HG03571 (cell line): ENCODE measurements around the gene SNRNP70.

Experiments used
- ATAC-seq: cut with Tn5 transposase; IDR thresholded peaks from one replicate; pipeline ENCODE4 v1.9.1; 2021; ENCODE audit not compliant: unreplicated experiment

The SNRNP70 gene

DNA sequence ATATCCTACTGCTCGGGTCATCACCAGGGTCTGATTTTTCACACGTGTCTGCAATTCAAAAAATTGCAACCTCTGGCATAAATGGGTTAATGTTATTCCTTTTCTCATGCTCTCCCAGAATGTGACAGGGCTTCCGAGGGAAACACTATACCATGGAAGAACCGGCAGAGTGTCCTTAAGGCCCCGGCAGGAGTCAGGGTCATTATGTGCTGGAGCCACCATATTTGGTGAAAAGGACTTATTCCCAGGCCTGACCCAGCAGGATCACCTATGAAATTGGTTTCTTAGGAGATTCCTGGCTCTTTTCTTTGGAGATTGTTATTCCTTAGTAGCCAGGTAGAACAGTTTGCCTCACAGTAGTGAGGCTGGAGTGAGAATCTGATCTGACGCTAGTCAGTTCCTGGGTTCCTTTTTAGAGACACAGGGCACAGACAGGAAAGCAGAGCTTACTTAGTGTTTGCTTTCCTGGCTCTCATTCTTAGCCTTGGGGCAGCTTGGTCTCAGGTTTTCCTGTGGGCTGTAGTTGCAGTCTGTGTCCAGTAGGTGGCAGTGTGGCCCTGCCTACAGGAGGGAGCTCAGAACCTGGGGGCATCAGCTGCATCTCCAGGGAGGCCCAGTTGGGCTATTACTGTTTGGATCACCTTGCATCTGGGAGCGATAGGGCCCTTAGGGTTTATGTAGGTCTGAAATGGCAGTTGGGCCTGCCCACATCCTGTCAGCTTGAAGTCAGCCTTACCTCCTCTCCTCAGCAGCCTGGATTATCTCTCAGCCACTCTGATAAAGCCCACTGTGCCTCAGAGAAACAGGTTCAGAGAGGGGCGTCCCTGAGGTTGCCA, 12.4 kb downstream of the SNRNP70 start:
- ATAC-seq, result no peak

- no peak for ATAC-seq
These were observed 13.5 kb downstream of the SNRNP70 start for GRCh38 chr19:49098795-49099194.

DNA sequence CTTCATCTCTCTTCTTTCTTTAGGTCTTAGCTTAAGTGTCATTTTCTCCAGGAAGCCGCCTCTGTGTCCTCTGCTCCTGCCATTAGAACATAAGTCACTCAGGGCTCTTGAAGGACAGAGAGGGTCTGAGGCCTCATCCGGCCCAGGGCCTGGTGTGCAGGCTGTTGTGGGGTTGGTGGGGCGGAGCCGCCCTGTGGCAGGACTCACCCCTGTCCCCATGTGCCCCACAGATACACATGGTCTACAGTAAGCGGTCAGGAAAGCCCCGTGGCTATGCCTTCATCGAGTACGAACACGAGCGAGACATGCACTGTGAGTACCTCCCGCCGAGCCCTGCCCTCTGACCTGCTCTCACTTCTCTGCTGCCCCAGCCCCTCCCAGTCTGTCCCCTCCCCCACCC, 15.9 kb downstream of the SNRNP70 start:
- ATAC-seq, result no peak

DNA sequence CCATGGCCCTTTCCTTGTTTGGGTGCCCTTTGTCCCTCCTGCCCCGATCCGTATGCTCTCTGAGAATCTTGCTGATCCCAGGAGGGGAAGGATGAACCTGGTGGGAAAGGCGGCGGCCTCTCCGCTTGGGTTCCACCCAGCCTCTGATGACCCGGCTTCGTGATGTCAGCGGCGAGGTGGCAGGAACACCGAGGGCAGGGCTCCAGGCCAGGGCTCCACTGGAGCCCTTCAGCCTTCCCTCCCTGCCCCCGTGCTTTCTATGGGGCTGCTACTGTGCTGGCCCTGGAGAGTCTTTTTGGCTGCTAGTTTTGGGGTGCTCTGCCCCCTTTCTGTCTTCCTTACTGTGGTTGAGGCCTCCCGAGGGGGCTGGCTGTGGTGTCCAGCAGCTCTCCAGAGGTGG, 17.1 kb downstream of the SNRNP70 start:
- ATAC-seq, result no peak

DNA sequence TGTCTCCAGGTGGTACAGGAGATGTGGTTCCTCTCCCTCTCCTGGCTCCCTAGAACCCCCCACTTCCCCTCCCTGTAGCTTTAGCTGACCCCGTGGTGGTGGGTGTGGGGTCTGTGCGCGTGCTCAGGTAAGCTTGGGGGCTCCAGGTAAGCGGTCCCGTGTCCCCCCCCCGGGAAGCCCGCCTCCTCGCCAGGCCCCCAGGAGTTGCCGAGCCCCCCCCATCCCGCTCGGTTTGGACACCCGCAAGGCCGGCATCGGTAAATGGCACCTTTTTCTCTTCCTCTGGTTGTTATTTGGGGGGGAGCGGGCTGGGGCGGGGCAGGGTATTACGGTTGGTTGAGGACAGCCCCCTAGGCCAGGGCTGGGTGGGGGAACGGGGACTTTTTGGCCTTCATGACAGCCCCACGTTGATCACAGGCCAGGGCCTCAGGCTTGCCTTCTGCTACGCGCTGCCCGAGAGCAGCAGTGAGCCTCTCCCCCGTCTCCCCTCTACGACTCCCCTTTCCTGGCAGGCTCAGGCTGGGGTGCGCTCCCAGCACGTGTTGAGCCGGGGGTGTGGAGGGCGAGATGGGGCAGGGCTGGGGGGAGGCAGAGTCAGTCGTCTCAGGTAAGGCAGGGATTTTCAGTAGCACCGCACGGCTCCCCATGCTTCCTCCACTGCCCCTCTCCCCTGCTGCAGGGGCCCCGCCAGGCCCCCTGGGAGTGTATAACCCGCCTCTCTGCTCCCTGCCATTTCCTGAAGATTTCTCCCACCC, 18.3 kb downstream of the SNRNP70 start:
- ATAC-seq, result no peak

DNA sequence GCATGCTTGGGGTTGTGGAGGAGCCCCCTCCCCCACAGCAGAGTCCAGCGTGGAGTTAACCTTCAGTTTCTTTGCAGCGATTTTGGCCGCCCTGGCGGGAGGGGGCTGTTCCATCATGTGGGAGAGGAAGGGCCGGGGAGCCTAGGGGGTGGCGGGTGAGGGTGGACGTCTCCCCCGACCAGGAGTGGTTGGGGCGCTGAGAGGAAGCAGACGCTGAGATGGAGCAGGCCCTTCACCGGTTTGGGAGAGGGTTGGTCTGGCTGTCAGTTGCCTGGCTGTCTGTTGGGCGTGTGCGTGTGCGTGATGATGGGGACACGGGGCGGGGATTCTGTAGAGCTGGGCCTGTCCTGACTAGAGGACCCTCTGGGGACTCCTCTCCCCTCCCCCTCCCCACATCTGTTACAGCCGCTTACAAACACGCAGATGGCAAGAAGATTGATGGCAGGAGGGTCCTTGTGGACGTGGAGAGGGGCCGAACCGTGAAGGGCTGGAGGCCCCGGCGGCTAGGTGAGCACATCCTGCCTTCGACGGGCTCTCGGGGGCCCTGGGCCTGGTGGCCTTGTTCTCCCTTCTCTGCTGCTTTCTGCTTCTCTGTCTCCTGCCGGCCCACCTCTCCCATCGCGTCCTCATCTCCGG, 19.1 kb downstream of the SNRNP70 start:
- no peak for ATAC-seq

- ATAC-seq, result no peak
These were observed 21.4 kb downstream of the SNRNP70 start for GRCh38 chr19:49106648-49107135.

GRCh38 chr19:49107625-49108459, 22.6 kb downstream of the SNRNP70 start:
- no peak for ATAC-seq

GRCh38 chr19:49109051-49109450, 23.8 kb downstream of the SNRNP70 start:
- ATAC-seq, result no peak

- no peak for ATAC-seq
These were observed 24.4 kb downstream of the SNRNP70 start for GRCh38 chr19:49109569-49110233.

- no peak for ATAC-seq
These were observed 25.3 kb downstream of the SNRNP70 start for GRCh38 chr19:49110567-49110966.

- no peak for ATAC-seq
These were observed 26.2 kb downstream of the SNRNP70 start for GRCh38 chr19:49111218-49111998.

DNA sequence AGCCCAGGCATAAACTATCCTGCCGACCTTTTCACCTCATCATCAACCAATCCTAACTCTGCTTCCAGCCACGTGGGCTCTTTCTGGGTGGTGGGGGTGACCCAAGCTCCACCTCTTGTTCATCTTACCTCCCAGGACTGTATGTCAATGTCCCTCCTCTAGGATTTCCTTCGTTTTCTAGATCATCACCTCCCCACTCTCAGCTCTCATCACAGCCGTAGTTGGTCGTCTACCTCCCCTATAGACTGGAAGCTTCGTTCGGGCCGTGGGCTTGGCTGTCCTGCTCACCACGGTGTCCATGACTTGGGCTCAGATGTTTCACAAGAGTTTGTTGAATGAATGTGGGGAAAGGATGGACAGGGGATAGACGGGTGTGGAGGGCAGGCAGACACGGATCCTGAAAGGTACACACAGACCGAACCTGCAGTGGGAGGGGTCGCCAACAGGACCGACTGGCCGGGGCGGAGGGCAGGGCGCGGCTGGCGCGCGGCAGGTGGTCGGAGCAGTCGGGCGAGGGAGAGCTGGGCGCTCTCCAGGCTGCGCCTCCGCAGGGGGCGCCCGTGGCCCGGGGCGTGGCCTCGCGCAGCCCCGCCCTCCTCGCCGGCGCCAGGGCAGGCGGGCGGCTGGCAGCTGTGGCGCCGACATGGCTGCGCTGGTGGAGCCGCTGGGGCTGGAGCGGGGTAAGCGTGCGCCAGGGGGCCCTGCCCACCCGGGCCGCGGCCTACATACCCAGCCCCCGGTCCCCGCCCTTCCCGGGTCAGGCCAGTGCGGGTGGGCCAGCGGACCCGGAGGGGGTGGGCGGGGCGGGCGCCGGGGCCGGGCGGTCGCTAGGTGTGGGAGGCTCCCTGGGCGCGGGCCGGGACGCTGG, 28.7 kb downstream of the SNRNP70 start, which contains the start of gene LIN7B:
Gene LIN7B, plus strand, starts transcription at position 609 of the 868 bp plus-strand sequence. Its CDS starts 35 bp downstream, at position 644.
- ATAC-seq, result no peak

DNA sequence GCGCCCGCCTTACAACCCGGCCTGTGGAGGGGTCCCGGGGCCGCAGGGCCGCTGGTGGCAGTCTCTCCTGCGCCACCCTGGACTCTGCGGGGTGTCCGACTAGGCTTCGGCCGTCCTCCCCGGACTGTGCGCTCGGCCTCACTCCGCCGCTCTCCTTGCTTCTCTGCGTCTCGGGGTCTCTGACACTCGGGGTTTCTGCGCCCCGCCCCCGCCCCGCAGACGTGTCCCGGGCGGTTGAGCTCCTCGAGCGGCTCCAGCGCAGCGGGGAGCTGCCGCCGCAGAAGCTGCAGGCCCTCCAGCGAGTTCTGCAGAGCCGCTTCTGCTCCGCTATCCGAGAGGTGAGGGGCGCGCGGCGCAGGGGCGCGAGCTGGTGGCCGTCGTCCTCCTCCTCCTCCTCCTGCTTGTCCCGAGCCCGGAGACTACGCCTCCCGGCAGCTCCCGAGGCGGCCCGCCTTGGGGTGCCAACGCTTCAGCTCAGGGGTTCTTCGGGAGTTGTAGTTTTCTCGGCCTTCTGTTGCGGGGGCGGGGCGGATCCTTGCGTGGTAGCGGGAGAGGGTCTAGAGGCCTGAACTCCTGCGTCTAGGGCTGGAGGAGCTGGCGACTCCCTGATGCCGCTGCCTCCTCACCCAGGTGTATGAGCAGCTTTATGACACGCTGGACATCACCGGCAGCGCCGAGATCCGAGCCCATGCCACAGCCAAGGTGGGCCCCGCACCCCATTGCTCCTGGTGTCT, 29.5 kb downstream of the SNRNP70 start:
- no peak for ATAC-seq

GRCh38 chr19:49116544-49116943, 31.3 kb downstream of the SNRNP70 start:
- ATAC-seq, result no peak

- no peak for ATAC-seq
These were observed 32.7 kb downstream of the SNRNP70 start for GRCh38 chr19:49117677-49118564.
